K562 (cell line): Measurements from ENCODE around the gene RIOK3. TPM values are rescaled to one million over a fixed set of nuclear protein-coding genes. Genes with fewer than 3 reads are reported as not detected.
A peak's percentile ranks its signal among the peaks of the same experiment; 100 is the strongest.

ENCODE experiments used
- FUS ChIP-seq: fragments of 200-400 bp; formaldehyde crosslinking; optimal IDR thresholded peaks from 2 replicates; pipeline ENCODE3; 2017; ENCODE audit warnings: low read depth, low read length
- KLF1 ChIP-seq: fragments of 450-650 bp; IDR thresholded peaks from 2 replicates; pipeline ENCODE4 v1.6.1; 2016; ENCODE audit warnings: missing genetic modification characterization, missing compliant biosample characterization
- KLF13 ChIP-seq: fragments of 450-650 bp; IDR thresholded peaks from 2 replicates; pipeline ENCODE4 v1.6.1; 2016; ENCODE audit warnings: missing genetic modification characterization, low read depth, mild to moderate bottlenecking, missing compliant biosample characterization, moderate library complexity, borderline replicate concordance
- PRPF4 ChIP-seq: fragments of 200-400 bp; formaldehyde crosslinking; IDR thresholded peaks from one replicate; pipeline ENCODE4 v1.6.1; 2017; ENCODE audit warnings: low read length, low read depth, mild to moderate bottlenecking; ENCODE audit not compliant: insufficient read depth, poor library complexity, severe bottlenecking
- PTRF ChIP-seq: fragments of 450-650 bp; IDR thresholded peaks from 2 replicates; pipeline ENCODE4 v1.6.1; 2016; ENCODE audit warnings: mild to moderate bottlenecking, missing genetic modification characterization, missing compliant biosample characterization
- SMAD4 ChIP-seq: fragments of 250-450 bp; sonication (Bioruptor Pico); conservative IDR thresholded peaks from 2 replicates; pipeline ENCODE4 v1.8.0; 2021; ENCODE audit warnings: inconsistent platforms, mild to moderate bottlenecking, moderate library complexity
- SMARCC2 ChIP-seq: fragments of 450-650 bp; IDR thresholded peaks from 2 replicates; pipeline ENCODE4 v1.6.1; 2017; ENCODE audit warnings: antibody characterized with exemption, moderate library complexity, mild to moderate bottlenecking, low read depth
- SMARCE1 ChIP-seq: fragments of 450-650 bp; IDR thresholded peaks from 2 replicates; pipeline ENCODE4 v1.7.1; 2016; ENCODE audit warnings: mild to moderate bottlenecking
- STAT5A ChIP-seq: IDR thresholded peaks from 2 replicates; pipeline ENCODE4 v1.6.1; 2012; ENCODE audit warnings: low read length, inconsistent platforms, borderline replicate concordance
- TCF7 ChIP-seq: sonication (generic); IDR thresholded peaks from 2 replicates; pipeline ENCODE4 v1.6.1; 2016; ENCODE audit warnings: antibody characterized with exemption, borderline replicate concordance
- ZNF134 ChIP-seq: fragments of 250-450 bp; sonication (Bioruptor Pico); conservative IDR thresholded peaks from 2 replicates; pipeline ENCODE4 v1.4.0; 2020
- ZNF253 ChIP-seq: fragments of 250-450 bp; sonication (Bioruptor Pico); conservative IDR thresholded peaks from 2 replicates; pipeline ENCODE4 v1.6.1; 2021; ENCODE audit warnings: mild to moderate bottlenecking
- ZNF282 ChIP-seq: sonication (generic); formaldehyde crosslinking; IDR thresholded peaks from 2 replicates; pipeline ENCODE4 v1.8.1; 2023; ENCODE audit warnings: missing genetic modification reagents
- ZZZ3 ChIP-seq: fragments of 450-650 bp; IDR thresholded peaks from 2 replicates; pipeline ENCODE4 v1.6.1; 2016; ENCODE audit warnings: antibody characterized with exemption, mild to moderate bottlenecking, moderate library complexity
- polyA plus RNA-seq, 8 experiments: library from polyadenylated mRNA; depleted of rRNA in 4 of 8; stranded (reverse) in 5 of 8; unstranded in 3 of 8; fragments of >200 nt; fragmentation: Nextera tagmentation in 2 of 8; fragmentation: Illumina TruSeq in 1 of 8; extraction: Ambion mirVana in 2 of 8; extraction: Trizol in 1 of 8; gene quantifications; 2 replicates each; pipeline versions ENCODE4 v1.2.1 to v1.2.3, GENCODE V29; 2011 to 2014; ENCODE audit warnings: inconsistent platforms in 1 of 8, missing spikeins in 1 of 8
- total RNA-seq, 7 experiments: library from RNA; depleted of rRNA in 6 of 7; stranded (reverse); fragments of >200 nt in 6 of 7; fragmentation: Illumina TruSeq in 2 of 7; extraction: Trizol in 2 of 7; gene quantifications; 2 replicates each; pipeline versions ENCODE4 v1.2.1 to v1.2.3, GENCODE V29; 2011 to 2021; ENCODE audit warnings: low replicate concordance in 1 of 7
- TF ChIP-seq, protein P1 (sequence below): fragments of 250-450 bp; sonication (Bioruptor Pico); IDR thresholded peaks from 2 replicates; pipeline ENCODE4 v1.5.0; 2021
- TF ChIP-seq, protein P2 (sequence below): sonication (generic); formaldehyde crosslinking; IDR thresholded peaks from 2 replicates; pipeline ENCODE4 v1.8.1; 2023; ENCODE audit warnings: mild to moderate bottlenecking, missing genetic modification reagents
- TF ChIP-seq, protein P3 (sequence below): sonication (generic); formaldehyde crosslinking; IDR thresholded peaks from 2 replicates; pipeline ENCODE4 v1.8.0; 2023; ENCODE audit warnings: missing genetic modification reagents, mild to moderate bottlenecking, borderline replicate concordance
- TF ChIP-seq, protein P4 (sequence below): fragments of 450-650 bp; IDR thresholded peaks from 2 replicates; pipeline ENCODE4 v1.6.1; 2018; ENCODE audit warnings: mild to moderate bottlenecking, low read depth; ENCODE audit not compliant: partially characterized antibody

RIOK3 gene
- total and polyA plus RNA-seq, 9 of the 15 experiments (the other 6 are each of a cell fraction or from before 2014, with no cell fraction given), result 21.4 to 89.5 (median 62.9) TPM

DNA sequence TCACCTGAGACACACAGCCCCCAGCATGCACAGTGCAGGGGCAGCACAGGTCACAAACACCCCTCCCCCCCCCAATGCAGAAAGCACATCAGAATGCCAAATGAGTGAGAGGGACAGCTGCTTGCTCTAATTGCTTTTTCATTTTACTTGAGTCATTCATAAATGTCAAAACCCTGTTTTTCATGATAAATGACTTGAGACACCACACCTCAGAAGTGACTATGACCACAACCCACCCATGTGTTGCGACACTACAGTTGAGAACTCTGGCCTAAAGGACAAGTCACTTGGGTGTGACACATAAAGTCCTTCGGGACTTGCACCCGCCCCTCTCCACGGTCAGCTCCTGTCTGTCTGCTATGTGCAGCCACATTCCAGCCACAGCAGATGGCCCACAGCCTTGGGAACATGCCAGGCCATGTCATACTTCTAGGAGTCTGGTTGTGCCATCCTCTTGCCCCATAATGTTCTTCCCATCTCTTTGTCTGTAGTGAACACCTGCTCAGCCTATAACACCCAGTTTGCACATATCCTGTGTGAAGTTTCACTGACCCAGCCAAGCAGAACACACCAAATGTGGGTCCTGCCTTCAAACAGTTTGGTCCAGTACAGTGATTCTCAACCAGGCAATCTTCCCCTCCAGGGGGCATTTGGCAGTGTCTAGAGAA is 30.2 kb upstream of the RIOK3 start (continued):
- TF ChIP-seq TCF7 (no peak), PTRF (tag) (no peak), SMAD4 (CRISPR knock-in tag) (peak; percentile 61), KLF1 (tag) (peak; percentile 80), ZZZ3 (no peak), SMARCE1 (peak; percentile 87), SMARCC2 (peak; percentile 74), ZNF282 (CRISPR knock-in tag) (no peak), ZNF134 (CRISPR knock-in tag) (no peak), FUS (no peak), ZNF253 (no peak), STAT5A (no peak), PRPF4 (no peak), KLF13 (tag) (peak; percentile 44; the same call in 1 of the 2 replicates)
- TF ChIP-seq, protein P1, sequence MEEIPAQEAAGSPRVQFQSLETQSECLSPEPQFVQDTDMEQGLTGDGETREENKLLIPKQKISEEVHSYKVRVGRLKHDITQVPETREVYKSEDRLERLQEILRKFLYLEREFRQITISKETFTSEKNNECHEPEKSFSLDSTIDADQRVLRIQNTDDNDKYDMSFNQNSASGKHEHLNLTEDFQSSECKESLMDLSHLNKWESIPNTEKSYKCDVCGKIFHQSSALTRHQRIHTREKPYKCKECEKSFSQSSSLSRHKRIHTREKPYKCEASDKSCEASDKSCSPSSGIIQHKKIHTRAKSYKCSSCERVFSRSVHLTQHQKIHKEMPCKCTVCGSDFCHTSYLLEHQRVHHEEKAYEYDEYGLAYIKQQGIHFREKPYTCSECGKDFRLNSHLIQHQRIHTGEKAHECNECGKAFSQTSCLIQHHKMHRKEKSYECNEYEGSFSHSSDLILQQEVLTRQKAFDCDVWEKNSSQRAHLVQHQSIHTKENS (CRISPR knock-in tag), result no peak
- TF ChIP-seq, protein P2, sequence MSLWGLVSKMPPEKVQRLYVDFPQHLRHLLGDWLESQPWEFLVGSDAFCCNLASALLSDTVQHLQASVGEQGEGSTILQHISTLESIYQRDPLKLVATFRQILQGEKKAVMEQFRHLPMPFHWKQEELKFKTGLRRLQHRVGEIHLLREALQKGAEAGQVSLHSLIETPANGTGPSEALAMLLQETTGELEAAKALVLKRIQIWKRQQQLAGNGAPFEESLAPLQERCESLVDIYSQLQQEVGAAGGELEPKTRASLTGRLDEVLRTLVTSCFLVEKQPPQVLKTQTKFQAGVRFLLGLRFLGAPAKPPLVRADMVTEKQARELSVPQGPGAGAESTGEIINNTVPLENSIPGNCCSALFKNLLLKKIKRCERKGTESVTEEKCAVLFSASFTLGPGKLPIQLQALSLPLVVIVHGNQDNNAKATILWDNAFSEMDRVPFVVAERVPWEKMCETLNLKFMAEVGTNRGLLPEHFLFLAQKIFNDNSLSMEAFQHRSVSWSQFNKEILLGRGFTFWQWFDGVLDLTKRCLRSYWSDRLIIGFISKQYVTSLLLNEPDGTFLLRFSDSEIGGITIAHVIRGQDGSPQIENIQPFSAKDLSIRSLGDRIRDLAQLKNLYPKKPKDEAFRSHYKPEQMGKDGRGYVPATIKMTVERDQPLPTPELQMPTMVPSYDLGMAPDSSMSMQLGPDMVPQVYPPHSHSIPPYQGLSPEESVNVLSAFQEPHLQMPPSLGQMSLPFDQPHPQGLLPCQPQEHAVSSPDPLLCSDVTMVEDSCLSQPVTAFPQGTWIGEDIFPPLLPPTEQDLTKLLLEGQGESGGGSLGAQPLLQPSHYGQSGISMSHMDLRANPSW, result no peak
- TF ChIP-seq, protein P3, sequence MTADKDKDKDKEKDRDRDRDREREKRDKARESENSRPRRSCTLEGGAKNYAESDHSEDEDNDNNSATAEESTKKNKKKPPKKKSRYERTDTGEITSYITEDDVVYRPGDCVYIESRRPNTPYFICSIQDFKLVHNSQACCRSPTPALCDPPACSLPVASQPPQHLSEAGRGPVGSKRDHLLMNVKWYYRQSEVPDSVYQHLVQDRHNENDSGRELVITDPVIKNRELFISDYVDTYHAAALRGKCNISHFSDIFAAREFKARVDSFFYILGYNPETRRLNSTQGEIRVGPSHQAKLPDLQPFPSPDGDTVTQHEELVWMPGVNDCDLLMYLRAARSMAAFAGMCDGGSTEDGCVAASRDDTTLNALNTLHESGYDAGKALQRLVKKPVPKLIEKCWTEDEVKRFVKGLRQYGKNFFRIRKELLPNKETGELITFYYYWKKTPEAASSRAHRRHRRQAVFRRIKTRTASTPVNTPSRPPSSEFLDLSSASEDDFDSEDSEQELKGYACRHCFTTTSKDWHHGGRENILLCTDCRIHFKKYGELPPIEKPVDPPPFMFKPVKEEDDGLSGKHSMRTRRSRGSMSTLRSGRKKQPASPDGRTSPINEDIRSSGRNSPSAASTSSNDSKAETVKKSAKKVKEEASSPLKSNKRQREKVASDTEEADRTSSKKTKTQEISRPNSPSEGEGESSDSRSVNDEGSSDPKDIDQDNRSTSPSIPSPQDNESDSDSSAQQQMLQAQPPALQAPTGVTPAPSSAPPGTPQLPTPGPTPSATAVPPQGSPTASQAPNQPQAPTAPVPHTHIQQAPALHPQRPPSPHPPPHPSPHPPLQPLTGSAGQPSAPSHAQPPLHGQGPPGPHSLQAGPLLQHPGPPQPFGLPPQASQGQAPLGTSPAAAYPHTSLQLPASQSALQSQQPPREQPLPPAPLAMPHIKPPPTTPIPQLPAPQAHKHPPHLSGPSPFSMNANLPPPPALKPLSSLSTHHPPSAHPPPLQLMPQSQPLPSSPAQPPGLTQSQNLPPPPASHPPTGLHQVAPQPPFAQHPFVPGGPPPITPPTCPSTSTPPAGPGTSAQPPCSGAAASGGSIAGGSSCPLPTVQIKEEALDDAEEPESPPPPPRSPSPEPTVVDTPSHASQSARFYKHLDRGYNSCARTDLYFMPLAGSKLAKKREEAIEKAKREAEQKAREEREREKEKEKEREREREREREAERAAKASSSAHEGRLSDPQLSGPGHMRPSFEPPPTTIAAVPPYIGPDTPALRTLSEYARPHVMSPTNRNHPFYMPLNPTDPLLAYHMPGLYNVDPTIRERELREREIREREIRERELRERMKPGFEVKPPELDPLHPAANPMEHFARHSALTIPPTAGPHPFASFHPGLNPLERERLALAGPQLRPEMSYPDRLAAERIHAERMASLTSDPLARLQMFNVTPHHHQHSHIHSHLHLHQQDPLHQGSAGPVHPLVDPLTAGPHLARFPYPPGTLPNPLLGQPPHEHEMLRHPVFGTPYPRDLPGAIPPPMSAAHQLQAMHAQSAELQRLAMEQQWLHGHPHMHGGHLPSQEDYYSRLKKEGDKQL (CRISPR knock-in tag), result no peak
- TF ChIP-seq, protein P4, sequence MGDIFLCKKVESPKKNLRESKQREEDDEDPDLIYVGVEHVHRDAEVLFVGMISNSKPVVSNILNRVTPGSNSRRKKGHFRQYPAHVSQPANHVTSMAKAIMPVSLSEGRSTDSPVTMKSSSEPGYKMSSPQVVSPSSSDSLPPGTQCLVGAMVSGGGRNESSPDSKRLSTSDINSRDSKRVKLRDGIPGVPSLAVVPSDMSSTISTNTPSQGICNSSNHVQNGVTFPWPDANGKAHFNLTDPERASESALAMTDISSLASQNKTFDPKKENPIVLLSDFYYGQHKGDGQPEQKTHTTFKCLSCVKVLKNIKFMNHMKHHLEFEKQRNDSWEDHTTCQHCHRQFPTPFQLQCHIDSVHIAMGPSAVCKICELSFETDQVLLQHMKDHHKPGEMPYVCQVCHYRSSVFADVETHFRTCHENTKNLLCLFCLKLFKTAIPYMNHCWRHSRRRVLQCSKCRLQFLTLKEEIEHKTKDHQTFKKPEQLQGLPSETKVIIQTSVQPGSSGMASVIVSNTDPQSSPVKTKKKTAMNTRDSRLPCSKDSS, result no peak
